ENCODE data around the gene TXNRD1. TPM values are rescaled to one million over a fixed set of nuclear protein-coding genes. Genes with fewer than 3 reads are reported as not detected.

Gene TXNRD1
- total RNA-seq, 4 donors from 2014 or later: 76.0 to 141 (median 97.8) TPM

DNA sequence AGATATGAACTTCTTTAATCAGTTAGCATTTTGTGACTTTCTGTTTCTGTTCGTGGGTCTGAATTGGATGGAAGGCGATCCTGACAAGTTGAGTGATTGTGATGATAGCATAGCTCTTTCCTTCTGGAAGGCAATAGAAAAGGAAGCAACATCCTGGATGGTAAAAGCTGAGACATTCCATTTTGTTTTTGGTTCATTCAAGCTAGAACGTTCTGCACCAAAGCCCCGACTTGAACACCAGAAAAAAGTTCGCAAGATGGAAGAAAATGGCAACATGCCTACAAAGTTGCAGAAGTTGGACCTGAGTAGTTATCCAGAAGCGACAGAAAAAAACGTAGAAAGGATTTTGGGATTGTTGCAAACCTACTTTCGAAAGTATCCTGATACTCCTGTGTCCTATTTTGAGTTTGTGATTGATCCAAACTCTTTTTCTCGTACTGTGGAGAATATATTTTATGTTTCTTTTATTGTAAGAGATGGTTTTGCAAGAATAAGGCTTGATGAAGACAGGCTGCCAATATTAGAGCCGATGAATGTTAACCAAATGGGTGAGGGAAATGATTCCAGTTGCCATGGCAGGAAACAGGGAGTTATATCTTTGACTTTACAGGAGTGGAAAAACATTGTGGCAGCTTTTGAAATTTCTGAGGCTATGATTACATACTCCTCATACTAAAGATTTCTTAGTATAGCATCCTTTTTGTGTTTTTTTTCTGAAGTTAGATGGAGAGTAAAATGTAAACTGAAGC, 88.9 kb downstream of the TXNRD1 start:
- Histone ChIP-seq H3K4me1 (peaks cover 6 to 9% of the 10 kb centered on the region in 2 donors), H3K27me3 (no peaks in the 10 kb centered on the region), H3K4me3 (peak overlapping the region; percentile 41), H3K36me3 (no peaks in the 10 kb centered on the region), H3K27ac (peak overlapping the region; percentile 80 to 81), H3K9me3 (no peaks in the 10 kb centered on the region)
- TF ChIP-seq, protein P1, sequence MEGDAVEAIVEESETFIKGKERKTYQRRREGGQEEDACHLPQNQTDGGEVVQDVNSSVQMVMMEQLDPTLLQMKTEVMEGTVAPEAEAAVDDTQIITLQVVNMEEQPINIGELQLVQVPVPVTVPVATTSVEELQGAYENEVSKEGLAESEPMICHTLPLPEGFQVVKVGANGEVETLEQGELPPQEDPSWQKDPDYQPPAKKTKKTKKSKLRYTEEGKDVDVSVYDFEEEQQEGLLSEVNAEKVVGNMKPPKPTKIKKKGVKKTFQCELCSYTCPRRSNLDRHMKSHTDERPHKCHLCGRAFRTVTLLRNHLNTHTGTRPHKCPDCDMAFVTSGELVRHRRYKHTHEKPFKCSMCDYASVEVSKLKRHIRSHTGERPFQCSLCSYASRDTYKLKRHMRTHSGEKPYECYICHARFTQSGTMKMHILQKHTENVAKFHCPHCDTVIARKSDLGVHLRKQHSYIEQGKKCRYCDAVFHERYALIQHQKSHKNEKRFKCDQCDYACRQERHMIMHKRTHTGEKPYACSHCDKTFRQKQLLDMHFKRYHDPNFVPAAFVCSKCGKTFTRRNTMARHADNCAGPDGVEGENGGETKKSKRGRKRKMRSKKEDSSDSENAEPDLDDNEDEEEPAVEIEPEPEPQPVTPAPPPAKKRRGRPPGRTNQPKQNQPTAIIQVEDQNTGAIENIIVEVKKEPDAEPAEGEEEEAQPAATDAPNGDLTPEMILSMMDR (IDR thresholded peaks at IDR 0.05): no peak
- no peak for TF ChIP-seq POLR2A (IDR thresholded peaks at IDR 0.05)
- no peak for DNase-seq
- intact Hi-C loops (cut with DNase I; ENCODE audit: low total_unique reads): no loop called here

DNA sequence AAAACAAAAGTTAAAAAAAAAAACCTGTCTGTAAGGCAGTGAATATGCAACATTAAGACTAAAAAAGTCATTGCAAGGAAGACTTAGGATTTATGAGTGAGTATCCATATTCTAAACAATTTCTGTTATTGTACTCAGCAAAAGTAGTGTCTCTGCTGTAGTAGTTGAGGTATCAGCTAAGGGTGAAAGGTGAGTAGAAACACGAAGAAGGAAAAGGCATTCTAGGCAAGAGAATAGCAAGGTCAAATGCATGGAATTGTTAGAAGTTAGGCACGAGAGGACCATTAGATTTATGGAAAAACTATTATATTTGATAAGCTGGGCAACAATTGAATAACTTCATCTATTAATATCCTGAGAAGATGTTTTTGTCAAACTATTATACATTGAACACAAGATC, 89.8 kb downstream of the TXNRD1 start:
- TF ChIP-seq POLR2A (IDR thresholded peaks at IDR 0.05): no peak
- TF ChIP-seq, protein P1 (IDR thresholded peaks at IDR 0.05): no peak
- H3K27me3 ChIP-seq: no peaks in the 10 kb centered on the region
- H3K4me3 ChIP-seq: no peak overlapping the region
- H3K4me1 ChIP-seq: peaks cover 6 to 9% of the 10 kb centered on the region in 2 donors
- no peak overlapping the region for H3K27ac ChIP-seq
- intact Hi-C loops (cut with DNase I; ENCODE audit: low total_unique reads): no loop called here
- H3K9me3 ChIP-seq: no peaks in the 10 kb centered on the region
- H3K36me3 ChIP-seq: no peaks in the 10 kb centered on the region
- DNase-seq: no peak

DNA sequence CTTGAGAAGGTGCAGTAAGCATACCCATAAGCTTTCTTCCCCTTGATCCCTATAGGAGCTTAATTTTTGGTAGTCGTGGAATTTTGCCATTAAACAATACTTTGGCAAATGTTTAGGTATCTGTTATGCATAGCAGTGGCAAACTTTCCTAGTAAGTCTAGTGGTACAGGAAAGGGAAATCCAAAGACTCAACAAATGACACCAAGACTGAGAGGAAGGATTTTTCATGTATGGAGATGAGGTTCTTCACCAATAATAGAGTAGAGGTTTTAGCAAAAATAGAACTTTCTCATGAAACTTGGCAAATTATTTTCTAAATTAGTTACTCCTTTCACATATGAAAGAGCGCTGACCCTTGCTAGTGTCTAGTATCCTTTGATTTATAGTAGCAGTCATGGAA, 90.8 kb downstream of the TXNRD1 start:
- Histone ChIP-seq H3K9me3 (no peaks in the 10 kb centered on the region), H3K4me1 (peaks cover 6 to 9% of the 10 kb centered on the region in 2 donors), H3K27ac (no peak overlapping the region), H3K4me3 (no peak overlapping the region), H3K36me3 (no peaks in the 10 kb centered on the region), H3K27me3 (no peaks in the 10 kb centered on the region)
- intact Hi-C loops (cut with DNase I; ENCODE audit: low total_unique reads): no loop called here
- no peak for DNase-seq
- TF ChIP-seq POLR2A (IDR thresholded peaks at IDR 0.05): no peak
- TF ChIP-seq, protein P1 (IDR thresholded peaks at IDR 0.05): no peak

DNA sequence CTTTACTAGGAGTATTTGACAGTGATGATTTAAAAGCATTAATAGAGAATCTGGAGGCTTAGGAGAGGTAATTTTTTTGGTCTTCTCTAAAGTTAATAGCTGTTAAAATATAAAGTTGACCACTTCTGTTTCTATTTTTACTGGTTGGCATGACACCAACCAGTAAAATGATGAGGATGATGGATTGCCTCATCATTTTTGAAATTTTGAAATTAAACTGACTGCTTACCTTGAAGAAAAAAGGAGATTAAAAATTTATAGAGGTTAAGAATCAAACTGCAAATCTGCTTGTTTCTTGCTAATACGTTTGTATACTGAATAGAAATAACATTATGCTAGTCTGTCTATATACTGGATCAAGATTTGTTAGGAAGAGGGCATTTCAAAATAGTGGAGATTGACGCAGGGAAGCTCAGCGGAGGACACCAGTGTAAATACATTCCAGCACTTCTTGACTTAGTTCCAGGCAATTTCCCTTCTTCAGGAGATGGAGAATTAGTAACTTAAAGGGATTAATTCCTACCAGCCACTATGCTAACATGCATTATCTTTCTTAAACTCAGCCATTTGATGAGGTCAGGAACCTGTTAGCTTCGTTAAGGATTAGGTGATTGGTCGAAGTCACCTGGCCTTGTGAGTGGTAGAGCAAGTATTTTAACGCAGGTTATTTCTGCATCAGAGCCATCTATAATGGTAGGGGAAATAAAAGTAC, 91.5 kb downstream of the TXNRD1 start:
- H3K4me3 ChIP-seq: no peak overlapping the region
- intact Hi-C loops (cut with DNase I; ENCODE audit: low total_unique reads): no loop called here
- H3K36me3 ChIP-seq: no peaks in the 10 kb centered on the region
- H3K4me1 ChIP-seq: peaks cover 6 to 9% of the 10 kb centered on the region in 2 donors
- no peak for TF ChIP-seq POLR2A (IDR thresholded peaks at IDR 0.05)
- TF ChIP-seq, protein P1 (IDR thresholded peaks at IDR 0.05): no peak
- DNase-seq: no peak
- H3K9me3 ChIP-seq: no peaks in the 10 kb centered on the region
- no peaks in the 10 kb centered on the region for H3K27me3 ChIP-seq
- H3K27ac ChIP-seq: no peak overlapping the region

DNA sequence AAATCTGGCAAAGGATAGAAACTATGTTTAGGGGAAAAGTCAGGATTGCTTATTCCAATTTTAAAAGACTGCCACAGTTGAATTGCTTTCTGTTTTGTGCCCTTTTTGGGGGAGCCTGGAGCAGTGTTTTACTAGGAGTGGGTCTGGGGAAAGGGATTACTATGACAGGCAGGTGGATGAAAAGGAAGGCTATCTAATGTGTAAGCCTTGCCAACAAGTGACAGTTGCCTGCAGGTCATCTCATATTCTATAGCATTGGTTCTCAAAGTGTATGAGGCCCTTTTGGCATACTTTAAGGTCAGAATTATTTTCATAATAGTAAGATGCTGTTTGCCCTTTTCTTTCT, 92.0 kb downstream of the TXNRD1 start:
- Histone ChIP-seq H3K27me3 (no peaks in the 10 kb centered on the region), H3K36me3 (no peaks in the 10 kb centered on the region), H3K27ac (no peak overlapping the region), H3K4me1 (peaks cover 5 to 9% of the 10 kb centered on the region in 2 donors), H3K9me3 (no peaks in the 10 kb centered on the region), H3K4me3 (no peak overlapping the region)
- TF ChIP-seq POLR2A (IDR thresholded peaks at IDR 0.05): no peak
- intact Hi-C loops (cut with DNase I; ENCODE audit: low total_unique reads): no loop called here
- DNase-seq: no peak

All from uterus (tissue), 4 donors.